ENCODE results near the gene ARHGAP24.

The ARHGAP24 gene

GRCh38 chr4:85671120-85671519 is 196.2 kb downstream of the ARHGAP24 start:
- TF ChIP-seq, protein P1, sequence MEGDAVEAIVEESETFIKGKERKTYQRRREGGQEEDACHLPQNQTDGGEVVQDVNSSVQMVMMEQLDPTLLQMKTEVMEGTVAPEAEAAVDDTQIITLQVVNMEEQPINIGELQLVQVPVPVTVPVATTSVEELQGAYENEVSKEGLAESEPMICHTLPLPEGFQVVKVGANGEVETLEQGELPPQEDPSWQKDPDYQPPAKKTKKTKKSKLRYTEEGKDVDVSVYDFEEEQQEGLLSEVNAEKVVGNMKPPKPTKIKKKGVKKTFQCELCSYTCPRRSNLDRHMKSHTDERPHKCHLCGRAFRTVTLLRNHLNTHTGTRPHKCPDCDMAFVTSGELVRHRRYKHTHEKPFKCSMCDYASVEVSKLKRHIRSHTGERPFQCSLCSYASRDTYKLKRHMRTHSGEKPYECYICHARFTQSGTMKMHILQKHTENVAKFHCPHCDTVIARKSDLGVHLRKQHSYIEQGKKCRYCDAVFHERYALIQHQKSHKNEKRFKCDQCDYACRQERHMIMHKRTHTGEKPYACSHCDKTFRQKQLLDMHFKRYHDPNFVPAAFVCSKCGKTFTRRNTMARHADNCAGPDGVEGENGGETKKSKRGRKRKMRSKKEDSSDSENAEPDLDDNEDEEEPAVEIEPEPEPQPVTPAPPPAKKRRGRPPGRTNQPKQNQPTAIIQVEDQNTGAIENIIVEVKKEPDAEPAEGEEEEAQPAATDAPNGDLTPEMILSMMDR (IDR thresholded peaks at IDR 0.05; ENCODE audit: borderline replicate concordance, insufficient read depth, low read depth, low read length) = no peak
- no peak overlapping the region for H3K4me3 ChIP-seq (ENCODE audit: low read depth, low read length)

DNA sequence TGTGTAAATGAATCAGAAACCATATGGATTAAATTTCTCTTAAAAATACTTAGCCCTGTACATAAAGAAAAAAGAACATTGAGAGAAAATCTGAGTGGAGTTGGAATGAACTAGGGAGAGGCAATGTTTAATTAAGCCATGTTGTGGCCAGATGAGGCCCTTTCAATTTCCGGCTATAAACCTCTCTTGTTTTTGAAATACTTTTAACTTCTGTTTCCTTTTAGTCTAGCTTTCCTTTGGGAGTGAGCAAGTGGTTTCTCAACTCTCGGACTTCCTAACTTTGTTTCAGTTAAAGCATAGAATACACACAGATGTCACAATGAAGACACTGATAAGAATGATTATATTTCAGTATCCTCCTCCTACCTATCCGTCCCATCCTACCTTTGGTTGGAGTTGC is 197.2 kb downstream of the ARHGAP24 start:
- TF ChIP-seq, protein P1 (IDR thresholded peaks at IDR 0.05; ENCODE audit: borderline replicate concordance, insufficient read depth, low read depth, low read length) = no peak
- H3K4me3 ChIP-seq (ENCODE audit: low read depth, low read length) = no peak overlapping the region

DNA sequence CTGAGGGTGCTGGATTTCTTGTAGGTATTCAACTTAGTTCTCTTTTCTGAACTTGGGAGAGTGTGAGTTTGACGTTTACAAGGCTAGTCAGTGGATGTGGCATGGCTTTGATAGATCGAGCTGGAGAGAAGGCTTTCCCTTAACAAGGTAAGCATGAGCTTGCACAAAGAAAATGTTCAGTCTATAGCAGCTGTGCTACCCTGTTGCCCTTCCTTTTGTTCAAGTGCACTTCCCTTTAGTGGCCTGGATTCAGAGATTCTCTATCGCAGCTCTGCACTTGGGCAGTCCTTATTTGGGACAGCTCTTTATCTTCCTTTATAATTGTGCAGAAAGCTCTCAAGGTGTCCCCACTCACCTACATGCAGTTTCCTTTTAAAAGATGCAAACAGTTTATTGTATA is 198.0 kb downstream of the ARHGAP24 start:
- TF ChIP-seq, protein P1 (IDR thresholded peaks at IDR 0.05; ENCODE audit: borderline replicate concordance, insufficient read depth, low read depth, low read length) = no peak
- no peak overlapping the region for H3K4me3 ChIP-seq (ENCODE audit: low read depth, low read length)

DNA sequence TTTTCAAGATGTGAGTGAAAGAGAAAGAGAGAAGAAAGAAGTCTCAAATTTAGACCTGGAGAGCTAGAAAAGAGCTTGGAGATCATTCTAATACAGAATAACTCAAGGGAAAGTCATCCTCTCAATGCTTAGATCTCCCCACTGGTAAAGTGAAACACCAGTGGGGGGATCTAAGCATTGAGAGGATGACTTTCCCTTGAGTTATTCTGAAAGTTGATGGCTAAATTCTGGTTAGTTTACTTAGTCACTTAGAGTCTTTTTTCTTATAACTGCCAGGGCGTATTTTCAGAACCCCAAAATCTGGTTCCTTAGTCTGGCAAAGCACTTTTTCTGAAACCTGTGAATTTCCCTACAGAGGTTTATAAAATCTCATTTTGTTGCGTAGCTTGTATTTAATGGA is 198.6 kb downstream of the ARHGAP24 start:
- no peak overlapping the region for H3K4me3 ChIP-seq (ENCODE audit: low read depth, low read length)
- TF ChIP-seq, protein P1 (IDR thresholded peaks at IDR 0.05; ENCODE audit: borderline replicate concordance, insufficient read depth, low read depth, low read length) = no peak

- H3K4me3 ChIP-seq (ENCODE audit: low read depth, low read length) = no peak overlapping the region
These were observed 200.4 kb downstream of the ARHGAP24 start for GRCh38 chr4:85675076-85676049.

GRCh38 chr4:85676050-85676425 is 201.1 kb downstream of the ARHGAP24 start:
- TF ChIP-seq, protein P1 (IDR thresholded peaks at IDR 0.05; ENCODE audit: borderline replicate concordance, insufficient read depth, low read depth, low read length) = no peak
- H3K4me3 ChIP-seq (ENCODE audit: low read depth, low read length) = no peak overlapping the region

More at GRCh38 chr4:85675076-85676049, 200.4 kb downstream of the ARHGAP24 start:
- TF ChIP-seq, protein P1 (IDR thresholded peaks at IDR 0.05; ENCODE audit: borderline replicate concordance, insufficient read depth, low read depth, low read length) = no peak
